Gastroesophageal sphincter (tissue), 4 donors: ENCODE measurements around the gene TMEM231. TPM values are rescaled to one million over a fixed set of nuclear protein-coding genes. Genes with fewer than 3 reads are reported as not detected.

Experiments
- ATAC-seq: fragments of 150-250 bp; one replicate; pipeline ENCODE4 v1.9.1; 2016; ENCODE audit warnings: mild to moderate bottlenecking, moderate library complexity
- H3K27ac ChIP-seq, 4 donors: fragments of 200-600 bp; sonication (generic) in 3 of 4; 1 replicate in 3 of 4; 2 replicates in 1 of 4; pipeline ENCODE4 v1.5.1; 2016 to 2019
- H3K27me3 ChIP-seq: fragments of 200-600 bp; sonication (generic); one replicate; pipeline ENCODE4 v1.5.1; 2019
- H3K36me3 ChIP-seq, 2 donors: fragments of 200-600 bp; sonication (generic); one replicate each; pipeline ENCODE4 v1.5.1; 2019; ENCODE audit warnings: control low read depth in 1 of 2
- H3K4me1 ChIP-seq, 3 donors: fragments of 200-600 bp; sonication (generic); 1 replicate in 2 of 3; 2 replicates in 1 of 3; pipeline ENCODE4 v1.5.1; 2016 to 2019; ENCODE audit warnings: control low read depth in 2 of 3
- H3K4me3 ChIP-seq, 2 donors: fragments of 200-600 bp; sonication (generic); one replicate each; pipeline ENCODE4 v1.5.1; 2019; ENCODE audit warnings: mild to moderate bottlenecking in 1 of 2, moderate library complexity in 1 of 2
- H3K9me3 ChIP-seq, 3 donors: fragments of 200-600 bp; sonication (generic); one replicate each; pipeline ENCODE4 v1.5.1; 2017 to 2019; ENCODE audit warnings: control low read depth in 2 of 3
- CTCF ChIP-seq, 4 experiments: fragments of 200-600 bp in 2 of 4; fragments of 450-650 bp in 2 of 4; sonication (generic) in 1 of 4; IDR thresholded peaks; one replicate each; pipeline ENCODE4 v1.5.1; 2017 to 2019; ENCODE audit warnings: antibody characterized with exemption in 4 of 4, mild to moderate bottlenecking in 2 of 4, moderate library complexity in 2 of 4
- EP300 ChIP-seq: sonication (generic); formaldehyde crosslinking; IDR thresholded peaks from one replicate; pipeline ENCODE4 v1.6.1; 2017; ENCODE audit warnings: antibody characterized with exemption, mild to moderate bottlenecking
- POLR2A ChIP-seq, 2 donors: fragments of 450-650 bp; IDR thresholded peaks; one replicate each; pipeline ENCODE4 v1.6.1; 2017; ENCODE audit warnings: antibody characterized with exemption in 2 of 2, mild to moderate bottlenecking in 2 of 2, moderate library complexity in 1 of 2
- POLR2AphosphoS5 ChIP-seq: sonication (generic); formaldehyde crosslinking; IDR thresholded peaks from one replicate; pipeline ENCODE4 v1.6.1; 2017; ENCODE audit warnings: antibody characterized with exemption
- WGBS, 2 donors: methylation state at CpG; one replicate each; pipeline ENCODE4 v1.1.5; 2018; ENCODE audit warnings: low coverage in 1 of 2; 5-methylcytosine and 5-hydroxymethylcytosine counted together
- total RNA-seq, 4 donors: library from RNA; depleted of rRNA; stranded (reverse); fragments of >200 nt; gene quantifications; one replicate each; pipeline ENCODE4 v1.1.0, GENCODE V29; 2016

The TMEM231 gene
- total RNA-seq, 4 donors from 2014 or later, result 7.2 to 12.0 (median 9.3) TPM

GRCh38 chr16:75529959-75530358, 26.1 kb downstream of the TMEM231 start:
- no peaks in the 10 kb centered on the region for H3K4me1 ChIP-seq
- no peaks in the 10 kb centered on the region for H3K9me3 ChIP-seq
- no peak overlapping the region for H3K27ac ChIP-seq
- no peak for TF ChIP-seq POLR2A (IDR thresholded peaks at IDR 0.05)
- no peak for TF ChIP-seq POLR2AphosphoS5
- TF ChIP-seq CTCF (IDR thresholded peaks at IDR 0.05), result no peak
- no peak for TF ChIP-seq EP300
- H3K4me3 ChIP-seq, result no peak overlapping the region
- 96% methylated on average over 15 of the region's 29 CpGs; no CpG with 5 or more reads in 1 of the 2 donors for WGBS, 2 donors
- H3K27me3 ChIP-seq, result no peaks in the 10 kb centered on the region
- ATAC-seq, result no peak
- H3K36me3 ChIP-seq, result no peaks in the 10 kb centered on the region

- no peak for TF ChIP-seq EP300
- TF ChIP-seq CTCF (IDR thresholded peaks at IDR 0.05), result no peak
- TF ChIP-seq POLR2AphosphoS5, result no peak
- TF ChIP-seq POLR2A (IDR thresholded peaks at IDR 0.05), result no peak
- no peaks in the 10 kb centered on the region for H3K27me3 ChIP-seq
- no peak for ATAC-seq
These were observed 26.8 kb downstream of the TMEM231 start for GRCh38 chr16:75529056-75529905.

GRCh38 chr16:75527825-75528299, 28.2 kb downstream of the TMEM231 start:
- WGBS, 2 donors, result 60 to 88% methylated on average over 2 to 5 of the region's 5 CpGs
- H3K4me3 ChIP-seq, result no peak overlapping the region
- no peaks in the 10 kb centered on the region for H3K36me3 ChIP-seq
- TF ChIP-seq POLR2AphosphoS5 (no peak), POLR2A (IDR thresholded peaks at IDR 0.05) (no peak), EP300 (no peak), CTCF (IDR thresholded peaks at IDR 0.05) (no peak)
- H3K27ac ChIP-seq, result no peak overlapping the region
- no peaks in the 10 kb centered on the region for H3K27me3 ChIP-seq
- H3K9me3 ChIP-seq, result no peaks in the 10 kb centered on the region
- no peaks in the 10 kb centered on the region for H3K4me1 ChIP-seq
- no peak for ATAC-seq

More at GRCh38 chr16:75529056-75529905, 26.8 kb downstream of the TMEM231 start:
- 80 to 90% methylated on average over 7 to 17 of the region's 81 CpGs for WGBS, 2 donors
- Histone ChIP-seq H3K27ac (no peak overlapping the region), H3K9me3 (no peaks in the 10 kb centered on the region), H3K36me3 (no peaks in the 10 kb centered on the region), H3K4me3 (no peak overlapping the region), H3K4me1 (no peaks in the 10 kb centered on the region)

- 78 to 79% methylated on average over 3 to 5 of the region's 5 CpGs for WGBS, 2 donors
- no peak for TF ChIP-seq POLR2AphosphoS5
- no peak for TF ChIP-seq POLR2A (IDR thresholded peaks at IDR 0.05)
- TF ChIP-seq EP300, result no peak
- TF ChIP-seq CTCF (IDR thresholded peaks at IDR 0.05), result no peak
- no peak overlapping the region for H3K4me3 ChIP-seq
- no peak overlapping the region for H3K27ac ChIP-seq
- no peaks in the 10 kb centered on the region for H3K4me1 ChIP-seq
- ATAC-seq, result no peak
- no peaks in the 10 kb centered on the region for H3K36me3 ChIP-seq
- no peaks in the 10 kb centered on the region for H3K9me3 ChIP-seq
- H3K27me3 ChIP-seq, result no peaks in the 10 kb centered on the region
These were observed 29.8 kb downstream of the TMEM231 start for GRCh38 chr16:75526032-75526790.
